Measurements from ENCODE around the gene HBP1.
"Not testable (repeated sequence)": the region's sequence is repeated elsewhere in the genome, so short reads cannot be mapped to it uniquely, and the experiment has no call there.

The HBP1 gene

DNA sequence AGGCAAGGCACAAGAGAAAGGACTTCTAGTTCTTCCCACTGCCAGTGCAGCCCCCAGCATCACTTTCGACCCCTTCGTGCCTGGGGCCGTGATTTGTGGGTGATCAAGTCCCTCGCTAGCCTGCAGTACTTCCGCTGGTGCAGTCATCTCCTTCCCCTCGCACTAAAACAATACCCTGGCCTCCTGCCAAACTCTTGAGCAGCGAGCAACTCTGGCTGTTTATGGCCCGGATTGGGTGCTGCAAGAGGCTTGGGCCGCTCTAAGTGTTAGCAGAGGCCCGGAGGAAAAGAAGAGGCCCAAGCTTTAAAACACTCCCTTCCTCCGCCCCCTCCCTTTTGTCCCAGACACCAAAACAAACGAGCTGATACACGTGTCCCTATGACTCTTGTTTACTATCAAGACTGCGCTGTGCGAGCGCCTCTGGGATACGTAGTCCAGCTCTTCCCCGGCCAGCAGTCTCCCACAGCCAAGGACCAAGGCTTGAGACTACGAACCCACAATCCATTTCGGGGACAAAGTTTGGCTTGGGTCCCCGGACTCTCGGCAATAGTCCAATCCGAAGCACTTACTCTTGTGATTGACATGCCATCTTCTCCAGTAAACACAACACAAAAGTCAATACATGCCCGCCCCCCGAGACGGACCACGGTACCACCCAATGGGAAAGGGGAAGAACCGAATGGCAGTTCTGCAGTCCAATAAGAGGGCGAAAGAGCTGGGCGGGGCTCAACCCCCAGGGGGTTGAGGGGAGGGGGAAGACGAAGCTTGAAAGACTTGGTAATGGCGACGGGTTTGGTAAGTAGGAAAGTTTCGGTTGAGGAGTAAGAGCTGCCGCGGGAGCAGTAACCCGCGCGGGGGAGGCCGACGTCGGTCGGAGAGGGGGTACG is at the start of gene HBP1:
TSS of gene HBP1 (plus strand) at position 771 of the 887 bp plus-strand sequence. CDS start 10,891 bp downstream, outside the sequence.
- H3K27me3 Mint-ChIP-seq = peaks cover 4% of the 10 kb centered on the region
- H3K27ac Mint-ChIP-seq = peak within 1 kb of the TSS; percentile 96
- peaks cover 36% of the 10 kb centered on the region for H3K36me3 Mint-ChIP-seq (ENCODE audit: low read depth)
- H3K4me1 Mint-ChIP-seq (ENCODE audit: low read depth) = peaks cover 22% of the 10 kb centered on the region
- no peaks in the 10 kb centered on the region for H3K9me3 Mint-ChIP-seq
- intact Hi-C loops (cut with micrococcal nuclease) = loop anchor here (5.0 kb wide), 1 partner anchor 296 kb away; no protein-coding TSS in a partner anchor
- H3K4me3 Mint-ChIP-seq = peak within 1 kb of the TSS; percentile 89

DNA sequence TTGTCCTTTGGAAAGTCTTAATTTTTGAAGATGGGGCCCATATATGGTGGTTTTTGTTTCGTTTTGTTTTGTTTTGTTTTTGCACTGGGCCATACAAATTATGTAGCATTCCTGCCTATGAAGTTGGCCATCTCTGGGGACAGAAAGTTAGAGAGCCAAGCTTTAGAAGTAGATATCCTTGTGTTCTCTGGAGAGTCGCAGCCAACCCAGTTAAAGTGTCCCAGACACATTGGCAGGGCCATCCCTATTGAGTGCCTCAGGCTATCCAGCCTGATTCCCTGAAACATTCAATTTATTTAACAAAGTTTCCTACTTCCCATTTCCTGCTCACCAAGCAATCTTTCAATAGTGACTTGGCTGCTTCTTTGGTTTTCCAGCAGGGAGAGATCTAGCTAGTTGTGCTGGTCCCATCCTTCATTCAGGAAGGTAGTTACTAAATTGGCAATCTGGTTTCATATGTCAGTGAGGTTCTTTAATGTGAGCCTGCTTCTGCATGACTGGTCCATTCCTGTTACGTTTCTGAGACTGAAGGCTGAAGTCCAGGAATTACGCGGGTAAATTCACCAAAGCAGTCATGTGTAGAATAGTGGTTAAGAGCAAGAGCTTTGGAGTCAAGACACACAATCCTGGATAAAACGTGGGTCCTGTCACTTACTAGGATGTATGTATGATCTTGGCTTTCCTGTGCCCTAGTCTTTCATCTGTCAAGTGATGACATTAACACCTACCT is 49.3 kb upstream of the HBP1 start:
- Mint-ChIP-seq H3K4me3 (no peak overlapping the region), H3K27me3 (no peaks in the 10 kb centered on the region), H3K9me3 (no peaks in the 10 kb centered on the region), H3K4me1 (ENCODE audit: low read depth) (peaks cover 11% of the 10 kb centered on the region), H3K36me3 (ENCODE audit: low read depth) (no peaks in the 10 kb centered on the region), H3K27ac (no peak overlapping the region)
- intact Hi-C loops (cut with micrococcal nuclease) = no loop called here

GRCh38 chr7:107122486-107122911 is 46.3 kb upstream of the HBP1 start:
- H3K27me3 Mint-ChIP-seq = no peaks in the 10 kb centered on the region
- intact Hi-C loops (cut with micrococcal nuclease) = no loop called here
- H3K27ac Mint-ChIP-seq = no peak overlapping the region
- H3K4me1 Mint-ChIP-seq (ENCODE audit: low read depth) = peaks cover 21% of the 10 kb centered on the region
- no peaks in the 10 kb centered on the region for H3K36me3 Mint-ChIP-seq (ENCODE audit: low read depth)
- H3K4me3 Mint-ChIP-seq = no peak overlapping the region
- no peaks in the 10 kb centered on the region for H3K9me3 Mint-ChIP-seq

DNA sequence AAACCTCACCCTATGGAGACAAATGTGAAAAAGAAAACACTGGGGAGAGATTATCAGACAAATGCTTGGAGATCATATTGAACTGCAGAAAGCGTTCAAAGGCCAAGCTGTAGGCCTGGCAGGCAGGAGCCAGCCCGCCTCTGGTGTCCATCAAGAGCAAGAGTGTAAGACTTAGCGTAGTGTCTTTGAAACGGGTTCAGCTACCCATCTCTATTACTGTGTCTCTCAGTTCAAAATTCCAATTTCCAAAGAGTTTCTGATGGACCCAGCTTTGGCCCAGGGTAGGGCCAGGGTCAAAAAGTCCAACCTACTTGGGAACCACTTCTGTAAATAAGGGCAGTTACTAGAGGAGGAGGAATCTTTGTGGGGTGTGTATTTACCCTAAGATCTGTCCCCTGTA is 45.4 kb upstream of the HBP1 start:
- intact Hi-C loops (cut with micrococcal nuclease) = no loop called here
- no peak overlapping the region for H3K4me3 Mint-ChIP-seq

DNA sequence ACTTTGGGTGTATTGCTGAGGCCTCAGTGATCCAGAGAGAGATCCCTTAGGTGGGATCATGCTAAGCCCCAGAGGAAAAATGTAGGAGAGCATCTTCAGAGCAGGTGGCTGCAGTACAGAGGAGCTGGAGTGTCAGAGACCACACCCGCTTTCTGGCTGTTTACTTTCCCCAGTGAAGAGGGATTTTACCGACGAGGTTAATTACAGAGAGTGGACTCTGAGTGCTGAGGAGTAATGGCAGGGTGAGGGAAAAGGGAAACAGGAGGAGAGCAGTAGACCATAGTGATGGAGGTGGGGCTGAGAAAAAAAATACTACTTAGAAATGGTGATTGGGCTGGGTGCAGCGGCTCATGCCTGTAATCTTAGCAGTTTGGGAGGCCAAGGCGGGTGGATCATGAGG is 43.3 kb upstream of the HBP1 start:
- Mint-ChIP-seq H3K4me3 (peak overlapping the region; percentile 40), H3K36me3 (ENCODE audit: low read depth) (peaks cover 7% of the 10 kb centered on the region), H3K27me3 (no peaks in the 10 kb centered on the region), H3K9me3 (no peaks in the 10 kb centered on the region), H3K4me1 (ENCODE audit: low read depth) (peaks cover 15% of the 10 kb centered on the region), H3K27ac (peak overlapping the region; percentile 85)
- intact Hi-C loops (cut with micrococcal nuclease) = no loop called here

More for the DNA sequence above, 45.4 kb upstream of the HBP1 start:
- Mint-ChIP-seq H3K27ac (no peak overlapping the region), H3K27me3 (no peaks in the 10 kb centered on the region), H3K9me3 (no peaks in the 10 kb centered on the region), H3K36me3 (ENCODE audit: low read depth) (no peaks in the 10 kb centered on the region), H3K4me1 (ENCODE audit: low read depth) (peaks cover 20% of the 10 kb centered on the region)

- H3K27me3 Mint-ChIP-seq = no peaks in the 10 kb centered on the region
- H3K4me1 Mint-ChIP-seq (ENCODE audit: low read depth) = peaks cover 15% of the 10 kb centered on the region
- H3K27ac Mint-ChIP-seq = no peak overlapping the region
- peaks cover 7% of the 10 kb centered on the region for H3K36me3 Mint-ChIP-seq (ENCODE audit: low read depth)
- no peaks in the 10 kb centered on the region for H3K9me3 Mint-ChIP-seq
- intact Hi-C loops (cut with micrococcal nuclease) = no loop called here
- H3K4me3 Mint-ChIP-seq = no peak overlapping the region
These were observed 40.6 kb upstream of the HBP1 start for GRCh38 chr7:107128217-107128616.

DNA sequence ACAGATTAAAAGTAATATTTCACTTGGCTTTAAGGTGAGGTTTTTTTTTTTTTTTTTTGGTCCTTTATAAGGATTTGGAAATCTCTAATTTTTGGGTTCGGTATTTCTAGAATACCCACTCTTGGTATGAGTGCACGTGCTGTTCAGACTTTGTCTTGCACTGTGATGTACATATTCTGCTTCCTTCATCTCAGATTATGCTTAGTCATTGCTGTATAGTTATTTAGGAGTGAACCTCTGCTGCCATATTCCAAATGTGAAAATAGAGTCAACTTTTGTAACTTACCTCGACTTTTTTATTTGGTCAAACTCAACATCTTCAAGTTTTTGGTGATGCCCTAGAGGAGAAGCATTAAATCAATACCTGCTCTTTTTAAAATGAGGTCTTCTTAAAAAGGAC is 40.1 kb upstream of the HBP1 start:
- H3K36me3 Mint-ChIP-seq (ENCODE audit: low read depth) = peaks cover 7% of the 10 kb centered on the region
- intact Hi-C loops (cut with micrococcal nuclease) = no loop called here

DNA sequence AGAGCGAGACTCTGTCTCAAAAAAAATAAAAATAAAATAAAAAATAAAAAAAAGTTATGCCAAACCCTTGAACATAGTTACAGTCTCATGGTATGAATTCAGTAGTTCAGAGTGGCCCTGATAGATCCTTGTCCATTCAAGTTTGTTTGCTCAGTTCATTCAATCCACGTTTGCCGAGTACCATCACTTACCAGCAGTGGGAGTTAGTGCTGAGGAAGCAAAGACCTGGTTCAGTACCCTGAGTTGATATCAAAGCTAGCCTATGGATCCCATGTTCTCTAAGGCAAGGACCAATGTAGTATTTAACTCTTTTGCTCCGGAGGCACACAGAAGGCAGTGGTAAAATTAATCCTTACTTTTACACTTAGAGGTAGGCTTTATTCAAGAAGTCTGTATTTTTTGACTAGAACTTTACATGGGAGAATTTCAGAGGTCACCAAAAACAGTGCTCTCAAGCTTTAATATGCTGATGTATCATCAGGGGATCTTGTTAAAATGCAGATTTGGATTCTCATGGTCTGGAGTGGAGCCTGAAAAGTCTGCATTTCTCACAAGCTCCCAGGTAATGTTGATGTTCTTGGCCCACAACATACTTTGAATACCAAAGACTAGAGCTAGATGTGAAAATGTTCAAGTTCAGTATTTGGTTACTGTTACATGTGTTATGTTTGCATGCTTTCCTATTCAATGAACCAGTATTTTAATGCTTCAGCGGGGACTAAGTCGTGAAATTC is 38.1 kb upstream of the HBP1 start:
- Mint-ChIP-seq H3K9me3 (no peaks in the 10 kb centered on the region), H3K36me3 (ENCODE audit: low read depth) (peaks cover 7% of the 10 kb centered on the region), H3K4me3 (no peak overlapping the region), H3K4me1 (ENCODE audit: low read depth) (peaks cover 10% of the 10 kb centered on the region), H3K27me3 (no peaks in the 10 kb centered on the region), H3K27ac (no peak overlapping the region)
- intact Hi-C loops (cut with micrococcal nuclease) = no loop called here

More for the DNA sequence above, 40.1 kb upstream of the HBP1 start:
- H3K9me3 Mint-ChIP-seq = no peaks in the 10 kb centered on the region
- H3K4me3 Mint-ChIP-seq = no peak overlapping the region
- H3K27me3 Mint-ChIP-seq = no peaks in the 10 kb centered on the region
- H3K4me1 Mint-ChIP-seq (ENCODE audit: low read depth) = peaks cover 15% of the 10 kb centered on the region
- no peak overlapping the region for H3K27ac Mint-ChIP-seq

DNA sequence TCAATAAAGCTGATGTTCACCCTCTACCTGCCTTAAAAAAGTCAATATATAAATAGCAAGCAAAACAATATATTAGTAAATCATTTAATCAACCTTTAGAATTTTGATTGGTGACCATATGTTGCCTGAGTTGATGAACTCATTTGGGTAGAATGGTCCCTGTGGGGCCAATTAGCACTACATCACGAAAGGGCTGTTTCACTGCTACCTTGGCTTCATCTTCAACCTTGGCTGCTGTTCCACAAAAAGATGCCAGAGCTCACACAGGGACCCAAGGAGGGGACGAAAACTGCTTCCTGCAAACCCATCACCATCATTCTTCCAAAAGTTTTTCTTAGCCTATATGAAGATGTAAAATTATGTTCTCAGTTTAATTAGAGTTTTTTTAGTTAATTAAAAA is 35.4 kb upstream of the HBP1 start:
- Mint-ChIP-seq H3K27ac (no peak overlapping the region), H3K27me3 (no peaks in the 10 kb centered on the region), H3K4me1 (ENCODE audit: low read depth) (no peaks in the 10 kb centered on the region), H3K36me3 (ENCODE audit: low read depth) (peaks cover 7% of the 10 kb centered on the region), H3K4me3 (no peak overlapping the region), H3K9me3 (no peaks in the 10 kb centered on the region)
- intact Hi-C loops (cut with micrococcal nuclease) = no loop called here

DNA sequence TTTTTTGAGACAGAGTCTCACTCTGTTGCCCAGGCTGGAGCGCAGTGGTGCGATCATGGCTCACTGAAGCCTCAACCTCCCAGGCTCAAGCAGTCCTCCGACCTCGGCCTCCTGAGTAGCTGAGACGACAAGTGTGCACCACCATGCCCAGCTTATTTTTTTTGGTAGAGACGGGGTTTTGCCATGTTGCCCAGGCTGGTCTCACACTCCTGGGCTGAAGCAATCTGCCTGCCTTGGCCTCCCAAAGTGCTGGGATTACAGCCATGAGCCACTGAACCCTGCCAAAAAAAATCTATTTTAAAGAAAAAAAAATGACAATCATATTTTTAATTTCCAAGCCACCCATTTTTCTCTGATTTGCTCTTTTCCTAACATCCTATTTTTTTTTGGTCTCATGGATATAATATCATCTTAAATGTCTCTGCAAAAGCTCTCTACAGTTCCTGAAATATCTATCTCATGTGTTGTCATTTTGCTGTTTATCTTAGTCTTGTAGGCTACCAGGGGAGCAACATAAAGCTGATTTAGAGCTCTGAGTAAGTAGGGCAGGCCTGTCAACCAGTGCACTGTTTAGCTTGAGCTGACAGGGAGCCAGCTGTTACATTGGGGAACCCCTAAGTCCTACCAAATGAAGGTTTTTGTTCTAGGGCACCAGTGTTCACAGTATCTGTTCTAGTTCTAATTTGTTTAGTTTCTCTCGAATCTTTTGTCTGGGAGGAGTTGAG is 29.9 kb upstream of the HBP1 start:
- Mint-ChIP-seq H3K9me3 (no peaks in the 10 kb centered on the region), H3K27ac (no peak overlapping the region), H3K4me1 (ENCODE audit: low read depth) (no peaks in the 10 kb centered on the region), H3K4me3 (no peak overlapping the region), H3K36me3 (ENCODE audit: low read depth) (peaks cover 5% of the 10 kb centered on the region), H3K27me3 (no peaks in the 10 kb centered on the region)
- intact Hi-C loops (cut with micrococcal nuclease) = no loop called here

- not testable (repeated sequence) for H3K36me3 Mint-ChIP-seq (ENCODE audit: low read depth); H3K4me1 Mint-ChIP-seq (ENCODE audit: low read depth); H3K27me3 Mint-ChIP-seq; H3K27ac Mint-ChIP-seq; H3K4me3 Mint-ChIP-seq; H3K9me3 Mint-ChIP-seq
- intact Hi-C loops (cut with micrococcal nuclease) = loop anchor here (10.0 kb wide), 1 partner anchor 99 kb away; the partner anchor contains the start of gene PRKAR2B
These were observed 24.9 kb upstream of the HBP1 start for GRCh38 chr7:107143875-107144274.

DNA sequence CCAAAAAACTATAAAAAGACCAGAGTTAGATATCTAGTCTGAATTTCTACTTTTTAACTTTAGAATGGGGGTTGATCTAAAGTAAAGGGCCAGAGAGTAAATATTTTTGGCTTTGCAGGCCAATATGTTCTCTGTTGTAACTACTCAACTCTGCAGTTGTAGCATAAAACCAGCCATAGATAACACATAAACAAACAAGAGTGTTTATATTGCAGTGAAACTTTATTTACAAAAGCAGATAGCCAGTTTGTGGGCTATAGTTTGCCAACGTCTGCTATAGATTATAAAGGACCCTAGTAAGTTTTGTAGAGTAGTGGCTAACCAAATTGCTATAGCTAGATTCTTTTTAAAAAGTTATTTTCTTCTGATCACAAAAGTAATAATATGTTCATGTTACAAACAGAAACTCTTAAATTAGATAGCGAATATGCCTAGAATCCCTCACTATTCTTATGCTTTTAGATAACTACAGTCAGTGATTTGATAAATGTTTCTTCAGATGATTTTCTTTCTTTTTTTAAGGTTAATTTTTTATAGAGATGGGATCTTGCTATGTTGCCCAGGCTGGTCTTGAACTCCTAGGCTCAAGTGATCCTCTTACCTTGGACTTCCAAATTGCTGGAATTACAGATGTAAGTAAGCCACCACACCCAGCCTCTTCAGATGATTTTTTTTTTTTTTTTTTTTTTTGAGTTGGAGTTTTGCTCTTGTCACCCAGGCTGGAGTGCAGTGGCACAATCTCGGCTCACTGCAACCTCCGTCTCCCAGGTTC is 23.6 kb upstream of the HBP1 start:
- Mint-ChIP-seq H3K4me3 (no peak overlapping the region), H3K27ac (no peak overlapping the region), H3K9me3 (no peaks in the 10 kb centered on the region), H3K36me3 (ENCODE audit: low read depth) (peaks cover 5% of the 10 kb centered on the region), H3K27me3 (no peaks in the 10 kb centered on the region), H3K4me1 (ENCODE audit: low read depth) (no peaks in the 10 kb centered on the region)
- intact Hi-C loops (cut with micrococcal nuclease) = loop anchor here (10.0 kb wide), 1 partner anchor 100 kb away; the partner anchor contains the start of gene PRKAR2B

Measured in dendritic cell treated with granulocyte-macrophage colony-stimulating factor and Interleukin-4, amounts not matched to agents 40 ng/mL and 50 ng/mL, for 4 days (primary cell).